VCaP (cell line): ENCODE measurements around the gene HCN3.
"Not testable (repeated sequence)": the region's sequence is repeated elsewhere in the genome, so short reads cannot be mapped to it uniquely, and the experiment has no call there.

ENCODE experiments used
- H3K27ac ChIP-seq: fragments of 450-650 bp; 2 replicates; pipeline ENCODE4 v1.5.1; 2017
- CTCF ChIP-seq: fragments of 450-650 bp; conservative IDR thresholded peaks from 2 replicates; pipeline ENCODE4 v1.5.1; 2017; ENCODE audit warnings: mild to moderate bottlenecking, moderate library complexity

HCN3 gene

GRCh38 chr1:155277070-155277901 lies at the start of gene HCN3:
Gene HCN3, plus strand, starts transcription at chr1:155277463. Its CDS starts 128 bp downstream, at chr1:155277591.
- H3K27ac ChIP-seq, result peak within 1 kb of the TSS; percentile 79
- peak; percentile 87 for TF ChIP-seq CTCF

- TF ChIP-seq CTCF, result no peak
- H3K27ac ChIP-seq, result peak overlapping the region; percentile 82
Measured at GRCh38 chr1:155228096-155228427, 49.2 kb upstream of the HCN3 start.

GRCh38 chr1:155231302-155231701 lies 46.0 kb upstream of the HCN3 start:
- H3K27ac ChIP-seq, result not testable (repeated sequence)

- H3K27ac ChIP-seq, result not testable (repeated sequence)
Measured at GRCh38 chr1:155232001-155232978, 45.0 kb upstream of the HCN3 start.

- not testable (repeated sequence) for H3K27ac ChIP-seq
Measured at GRCh38 chr1:155233502-155233901, 43.8 kb upstream of the HCN3 start.

GRCh38 chr1:155235375-155235774 lies 41.9 kb upstream of the HCN3 start:
- not testable (repeated sequence) for H3K27ac ChIP-seq

GRCh38 chr1:155236451-155236850 lies 40.8 kb upstream of the HCN3 start:
- no peak overlapping the region for H3K27ac ChIP-seq
- TF ChIP-seq CTCF, result no peak

- TF ChIP-seq CTCF, result no peak
- peak overlapping the region; percentile 35 for H3K27ac ChIP-seq
Measured at GRCh38 chr1:155241069-155241679, 36.1 kb upstream of the HCN3 start.

GRCh38 chr1:155241841-155242264 lies 35.4 kb upstream of the HCN3 start:
- peak overlapping the region; percentile 35 for H3K27ac ChIP-seq

More at GRCh38 chr1:155241841-155242264, 35.4 kb upstream of the HCN3 start:
- no peak for TF ChIP-seq CTCF
